Astrocyte of the cerebellum (primary cell): ENCODE data around the gene PIGZ.

Experiments
- DNase-seq: peaks from one replicate; pipeline ENCODE4 v3.0.0-alpha.2; 2011; ENCODE audit warnings: low read depth
- H3K4me3 ChIP-seq: 2 replicates; pipeline ENCODE4 v1.5.1; 2011; ENCODE audit warnings: mild to moderate bottlenecking, low read depth, low read length, moderate library complexity
- in situ Hi-C: cut with HindIII; loops from 2 replicates; pipeline ENCODE4 v1.10.0; 2017; ENCODE audit warnings: low sequenced_read_pairs
- TF ChIP-seq, protein P1 (sequence below): IDR thresholded peaks from 2 replicates; pipeline ENCODE4 v1.5.1; 2012; ENCODE audit warnings: low read length, low read depth, moderate library complexity, mild to moderate bottlenecking; ENCODE audit errors: missing control alignments

PIGZ gene, protein sequence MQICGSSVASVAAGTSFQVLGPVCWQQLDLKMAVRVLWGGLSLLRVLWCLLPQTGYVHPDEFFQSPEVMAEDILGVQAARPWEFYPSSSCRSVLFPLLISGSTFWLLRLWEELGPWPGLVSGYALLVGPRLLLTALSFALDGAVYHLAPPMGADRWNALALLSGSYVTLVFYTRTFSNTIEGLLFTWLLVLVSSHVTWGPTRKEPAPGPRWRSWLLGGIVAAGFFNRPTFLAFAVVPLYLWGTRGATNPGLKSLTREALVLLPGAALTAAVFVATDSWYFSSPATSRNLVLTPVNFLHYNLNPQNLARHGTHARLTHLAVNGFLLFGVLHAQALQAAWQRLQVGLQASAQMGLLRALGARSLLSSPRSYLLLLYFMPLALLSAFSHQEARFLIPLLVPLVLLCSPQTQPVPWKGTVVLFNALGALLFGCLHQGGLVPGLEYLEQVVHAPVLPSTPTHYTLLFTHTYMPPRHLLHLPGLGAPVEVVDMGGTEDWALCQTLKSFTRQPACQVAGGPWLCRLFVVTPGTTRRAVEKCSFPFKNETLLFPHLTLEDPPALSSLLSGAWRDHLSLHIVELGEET

DNA sequence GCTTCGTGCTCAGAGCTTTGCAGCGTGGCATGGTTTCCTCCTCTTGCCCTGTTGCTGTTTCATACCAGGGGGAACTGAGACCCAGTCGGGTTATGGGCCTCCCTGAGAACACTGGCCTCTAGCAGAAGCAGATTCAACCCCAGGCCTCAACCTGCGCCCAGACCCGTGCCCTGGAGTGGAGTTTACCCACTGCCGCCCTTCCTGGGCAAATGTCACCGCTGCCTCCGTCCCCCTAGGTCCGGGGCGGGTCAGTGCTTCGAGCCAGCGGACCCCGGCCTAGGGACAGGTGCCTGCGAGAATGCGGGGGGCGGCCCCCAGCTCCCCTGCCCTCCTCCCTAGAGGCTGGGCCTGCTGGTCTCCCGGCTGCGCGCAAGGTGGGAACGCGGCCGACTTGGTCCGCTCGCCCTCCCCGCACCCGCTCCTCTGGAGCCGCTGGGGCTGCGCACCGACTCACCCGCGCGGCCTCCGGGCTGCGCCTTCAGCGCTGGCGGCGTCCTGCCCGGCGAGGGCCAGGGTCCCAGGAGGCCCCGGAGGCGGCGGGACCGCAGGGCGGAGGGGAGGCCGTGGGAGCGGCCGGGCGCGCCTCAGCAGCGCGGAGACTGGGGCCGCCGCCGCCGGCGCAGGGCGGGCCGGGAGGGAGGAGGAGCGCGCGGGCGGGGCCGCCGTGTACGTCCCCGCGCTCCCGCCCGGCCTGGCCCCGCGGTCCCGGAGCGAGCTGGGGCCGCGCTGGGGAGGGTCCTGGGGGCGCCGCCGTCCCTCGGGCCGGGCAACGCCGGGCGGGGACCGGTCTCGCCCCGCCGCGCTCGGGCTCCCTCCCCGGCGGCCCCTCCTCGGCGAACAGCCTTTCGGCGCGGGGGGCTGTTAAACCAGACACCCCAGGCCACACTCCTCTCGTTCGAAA lies at the start of gene PIGZ:
Gene PIGZ, minus strand, starts transcription at position 601 of the 901 bp plus-strand sequence. CDS start 16,802 bp downstream, outside the sequence.
- H3K4me3 ChIP-seq: peak within 1 kb of the TSS; percentile 56
- in situ Hi-C loops: no loop called here
- TF ChIP-seq, protein P1, sequence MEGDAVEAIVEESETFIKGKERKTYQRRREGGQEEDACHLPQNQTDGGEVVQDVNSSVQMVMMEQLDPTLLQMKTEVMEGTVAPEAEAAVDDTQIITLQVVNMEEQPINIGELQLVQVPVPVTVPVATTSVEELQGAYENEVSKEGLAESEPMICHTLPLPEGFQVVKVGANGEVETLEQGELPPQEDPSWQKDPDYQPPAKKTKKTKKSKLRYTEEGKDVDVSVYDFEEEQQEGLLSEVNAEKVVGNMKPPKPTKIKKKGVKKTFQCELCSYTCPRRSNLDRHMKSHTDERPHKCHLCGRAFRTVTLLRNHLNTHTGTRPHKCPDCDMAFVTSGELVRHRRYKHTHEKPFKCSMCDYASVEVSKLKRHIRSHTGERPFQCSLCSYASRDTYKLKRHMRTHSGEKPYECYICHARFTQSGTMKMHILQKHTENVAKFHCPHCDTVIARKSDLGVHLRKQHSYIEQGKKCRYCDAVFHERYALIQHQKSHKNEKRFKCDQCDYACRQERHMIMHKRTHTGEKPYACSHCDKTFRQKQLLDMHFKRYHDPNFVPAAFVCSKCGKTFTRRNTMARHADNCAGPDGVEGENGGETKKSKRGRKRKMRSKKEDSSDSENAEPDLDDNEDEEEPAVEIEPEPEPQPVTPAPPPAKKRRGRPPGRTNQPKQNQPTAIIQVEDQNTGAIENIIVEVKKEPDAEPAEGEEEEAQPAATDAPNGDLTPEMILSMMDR: no peak
- DNase-seq: no peak

DNA sequence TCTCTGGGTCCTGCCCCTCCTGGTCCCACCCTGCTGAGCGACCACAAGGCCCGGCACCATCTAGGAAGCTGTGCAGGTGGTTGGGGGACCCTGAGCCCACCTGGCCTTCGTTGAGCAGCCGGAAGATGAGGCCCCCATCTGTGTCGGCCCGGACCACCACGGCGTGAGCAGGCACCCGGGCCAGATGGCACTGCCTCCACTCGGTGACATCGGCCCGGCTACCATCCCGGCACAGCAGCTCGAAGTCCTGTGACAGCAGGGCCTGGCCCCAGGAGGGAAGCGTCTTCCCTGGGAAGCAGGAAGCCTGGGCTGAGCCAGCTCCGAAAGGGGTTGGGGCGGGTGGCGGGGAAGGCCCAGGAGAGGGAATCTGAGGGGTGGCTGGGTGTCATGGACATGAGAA lies 48.4 kb upstream of the PIGZ start:
- TF ChIP-seq, protein P1: no peak
- in situ Hi-C loops: no loop called here
- no peak overlapping the region for H3K4me3 ChIP-seq
- DNase-seq: no peak

DNA sequence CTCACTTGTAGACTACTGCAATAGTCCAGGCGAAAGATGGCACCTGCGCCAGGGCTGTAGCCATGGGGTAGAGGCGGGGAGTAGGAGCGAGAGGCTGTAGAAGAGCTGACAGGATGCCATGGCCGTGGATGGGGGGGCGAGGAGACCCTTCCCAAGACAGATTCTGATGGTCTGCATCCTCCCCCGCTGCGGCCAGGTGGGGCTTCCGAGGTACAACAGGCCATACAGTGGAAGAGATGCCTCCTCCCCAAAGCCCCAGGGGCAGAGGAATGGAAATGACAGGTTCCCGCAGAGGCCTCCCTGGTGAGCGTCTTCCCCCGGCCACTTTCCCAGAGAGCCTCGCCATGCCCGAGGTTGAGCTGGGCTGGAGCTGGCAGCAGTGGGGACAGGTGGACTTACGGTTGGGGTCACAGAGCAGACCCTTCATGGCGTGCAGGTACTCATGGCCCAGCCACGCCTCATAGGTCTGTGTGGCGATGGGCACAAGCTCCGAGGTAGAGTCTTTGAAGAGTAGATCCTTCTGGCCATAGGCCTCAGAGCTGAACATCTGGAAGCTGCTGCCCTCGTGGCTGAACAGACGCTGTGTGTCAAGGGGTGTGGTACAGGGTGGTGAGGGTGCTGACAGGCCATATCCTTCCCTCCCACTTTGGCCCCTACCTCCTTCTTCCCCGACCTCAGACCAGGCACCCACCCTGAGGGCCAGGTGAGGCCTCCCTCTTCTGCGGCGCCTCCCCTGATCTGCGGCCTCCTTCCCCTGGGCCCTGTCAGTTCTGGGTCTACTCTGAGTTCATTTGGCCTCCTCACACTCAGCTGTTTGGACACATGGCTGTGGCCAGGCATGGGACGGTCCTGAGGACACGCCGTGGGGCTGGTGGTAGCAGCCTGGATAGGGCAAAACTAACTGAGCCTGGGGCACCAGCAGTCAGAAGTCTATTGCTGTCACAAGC lies 47.4 kb upstream of the PIGZ start:
- no peak overlapping the region for H3K4me3 ChIP-seq
- TF ChIP-seq, protein P1: no peak
- in situ Hi-C loops: no loop called here
- DNase-seq: no peak

DNA sequence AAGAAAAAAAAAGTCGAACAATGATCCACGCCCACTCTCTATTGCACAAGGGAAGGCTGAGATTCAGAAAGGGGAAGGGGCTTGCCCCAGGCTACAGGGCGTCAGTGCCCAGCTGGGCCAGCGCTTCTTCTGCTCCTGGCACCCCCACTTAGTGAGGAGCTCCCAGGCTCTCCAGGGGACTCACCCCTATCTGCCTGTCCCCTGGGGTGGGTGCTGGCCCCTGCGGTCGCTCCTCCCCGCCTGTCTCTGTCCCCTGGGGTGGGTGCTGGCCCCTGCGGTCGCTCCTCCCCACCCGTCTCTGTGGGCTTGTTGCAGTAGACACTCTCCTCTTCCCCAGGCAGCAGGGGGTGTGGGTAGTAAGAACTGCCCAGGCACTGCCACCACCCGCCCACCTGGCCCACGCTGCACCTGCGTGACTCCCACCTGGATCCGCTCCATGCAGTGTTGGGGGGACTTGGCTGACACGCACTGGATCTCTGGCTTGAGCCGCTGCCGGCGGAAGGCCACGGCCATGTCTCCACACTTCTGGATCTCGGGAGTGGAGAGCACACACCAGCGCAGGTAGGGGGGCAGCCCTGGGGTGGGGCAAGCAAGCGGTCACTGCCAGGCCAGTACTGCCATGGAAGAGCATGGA lies 46.4 kb upstream of the PIGZ start:
- H3K4me3 ChIP-seq: no peak overlapping the region
- in situ Hi-C loops: no loop called here
- DNase-seq: no peak
- TF ChIP-seq, protein P1: no peak

DNA sequence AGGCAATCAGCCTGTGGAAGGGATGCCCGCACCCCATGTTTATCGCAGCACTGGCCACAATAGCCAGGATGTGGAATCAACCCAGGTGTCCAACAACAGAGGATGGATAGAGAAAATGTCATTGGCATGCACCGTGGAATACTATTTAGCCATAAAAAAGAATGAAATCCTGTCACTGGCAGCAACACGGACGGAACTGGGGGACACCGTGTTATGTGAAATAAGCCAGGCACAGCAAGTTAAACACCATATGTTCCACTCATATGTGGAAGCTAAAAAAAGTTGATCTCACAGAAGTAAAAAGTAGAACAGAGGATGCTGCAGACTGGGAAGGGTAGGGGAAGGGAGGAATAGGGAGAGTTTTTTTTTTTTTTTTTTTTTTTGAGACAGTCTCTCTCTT lies 45.4 kb upstream of the PIGZ start:
- TF ChIP-seq, protein P1: no peak
- in situ Hi-C loops: no loop called here

More for the DNA sequence above, 45.4 kb upstream of the PIGZ start:
- no peak overlapping the region for H3K4me3 ChIP-seq
- DNase-seq: no peak
